ENCODE data around the gene TMEM132C.
A peak's percentile ranks its signal among the peaks of the same experiment; 100 is the strongest.

TMEM132C gene

GRCh38 chr12:128671528-128672042 is 404.6 kb downstream of the TMEM132C start:
- Histone ChIP-seq H4K20me1 (ENCODE audit: low read depth, low read length) (no peaks in the 10 kb centered on the region), H3K4me2 (ENCODE audit: low read depth, low read length, poor library complexity, severe bottlenecking) (no peak overlapping the region), H3K27me3 (ENCODE audit: low read length) (no peaks in the 10 kb centered on the region), H3K9me3 (ENCODE audit: insufficient read depth, low read length) (0 out of 2 replicates have a peak, but pooled peaks cover 5% of the 10 kb centered on the region), H3K4me3 (ENCODE audit: insufficient read depth, low read length, poor library complexity, severe bottlenecking) (no peak overlapping the region), H3K79me2 (ENCODE audit: insufficient read depth, low read length) (no peaks in the 10 kb centered on the region), H3K9ac (ENCODE audit: low read length) (no peak overlapping the region), H3K9me2 (replicated peaks; ENCODE audit: insufficient read depth, low read length) (no peaks in the 10 kb centered on the region), H3K36me3 (ENCODE audit: low read length) (no peaks in the 10 kb centered on the region), H2AFZ (ENCODE audit: low read depth, low read length, severe bottlenecking) (no peak overlapping the region), H3K27ac (ENCODE audit: low read depth, low read length) (no peak overlapping the region), H3F3A (ENCODE audit: insufficient read depth) (no peaks in the 10 kb centered on the region)
- TF ChIP-seq EZH2phosphoT487 (conservative IDR thresholded peaks at IDR 0.05; ENCODE audit: low read length) (no peak), CTCF (IDR thresholded peaks at IDR 0.05; ENCODE audit: insufficient read depth, low read length, poor library complexity, severe bottlenecking) (peak; percentile 12)

- Histone ChIP-seq H3K79me2 (ENCODE audit: insufficient read depth, low read length) (no peaks in the 10 kb centered on the region), H3K9me3 (ENCODE audit: insufficient read depth, low read length) (0 out of 2 replicates have a peak, but pooled peaks cover 5% of the 10 kb centered on the region), H4K20me1 (ENCODE audit: low read depth, low read length) (no peaks in the 10 kb centered on the region), H3K4me2 (ENCODE audit: low read depth, low read length, poor library complexity, severe bottlenecking) (no peak overlapping the region), H3K9ac (ENCODE audit: low read length) (no peak overlapping the region), H3F3A (ENCODE audit: insufficient read depth) (no peaks in the 10 kb centered on the region), H3K27me3 (ENCODE audit: low read length) (no peaks in the 10 kb centered on the region), H3K36me3 (ENCODE audit: low read length) (no peaks in the 10 kb centered on the region), H3K27ac (ENCODE audit: low read depth, low read length) (no peak overlapping the region), H3K4me3 (ENCODE audit: insufficient read depth, low read length, poor library complexity, severe bottlenecking) (no peak overlapping the region), H2AFZ (ENCODE audit: low read depth, low read length, severe bottlenecking) (no peak overlapping the region), H3K9me2 (replicated peaks; ENCODE audit: insufficient read depth, low read length) (no peaks in the 10 kb centered on the region)
- TF ChIP-seq CTCF (IDR thresholded peaks at IDR 0.05; ENCODE audit: insufficient read depth, low read length, poor library complexity, severe bottlenecking), result no peak
- TF ChIP-seq EZH2phosphoT487 (conservative IDR thresholded peaks at IDR 0.05; ENCODE audit: low read length), result no peak
These were observed 405.5 kb downstream of the TMEM132C start for GRCh38 chr12:128672428-128672827.

- Histone ChIP-seq H2AFZ (ENCODE audit: low read depth, low read length, severe bottlenecking) (no peak overlapping the region), H3K9me2 (replicated peaks; ENCODE audit: insufficient read depth, low read length) (no peaks in the 10 kb centered on the region), H3K9ac (ENCODE audit: low read length) (no peak overlapping the region), H3K4me3 (ENCODE audit: insufficient read depth, low read length, poor library complexity, severe bottlenecking) (no peak overlapping the region), H3K79me2 (ENCODE audit: insufficient read depth, low read length) (no peaks in the 10 kb centered on the region), H3K9me3 (ENCODE audit: insufficient read depth, low read length) (0 out of 2 replicates have a peak, but pooled peaks cover 5% of the 10 kb centered on the region), H3K4me2 (ENCODE audit: low read depth, low read length, poor library complexity, severe bottlenecking) (no peak overlapping the region), H3K27ac (ENCODE audit: low read depth, low read length) (no peak overlapping the region), H3F3A (ENCODE audit: insufficient read depth) (no peaks in the 10 kb centered on the region), H4K20me1 (ENCODE audit: low read depth, low read length) (no peaks in the 10 kb centered on the region), H3K36me3 (ENCODE audit: low read length) (no peaks in the 10 kb centered on the region), H3K27me3 (ENCODE audit: low read length) (no peaks in the 10 kb centered on the region)
- TF ChIP-seq CTCF (IDR thresholded peaks at IDR 0.05; ENCODE audit: insufficient read depth, low read length, poor library complexity, severe bottlenecking), result no peak
These were observed 405.9 kb downstream of the TMEM132C start for GRCh38 chr12:128672893-128673292.
